Right ventricle myocardium superior (tissue), 1 donor: ENCODE data around the gene CMTM8. TPM values are rescaled to one million over a fixed set of nuclear protein-coding genes. Genes with fewer than 3 reads are reported as not detected.
"Not testable (repeated sequence)": the region's sequence is repeated elsewhere in the genome, so short reads cannot be mapped to it uniquely, and the experiment has no call there.

ENCODE experiments used
- ATAC-seq: fragments of 200-7000 bp; cut with Tn5 transposase; one replicate; pipeline ENCODE4 v1.9.1; 2020; ENCODE audit warnings: mild to moderate bottlenecking; ENCODE audit not compliant: poor library complexity
- DNase-seq: peaks from one replicate; pipeline ENCODE4 v3.0.0-alpha.2; 2020
- intact Hi-C: fragments of 100-400 bp; cut with DNase I; formaldehyde crosslinking; loops from one replicate; pipeline ENCODE4 v1.11.2; 2022
- long read RNA-seq: library from polyadenylated mRNA; unstranded; transcript quantifications from one replicate; pipeline ENCODE4 v2.0.0, GENCODE V29; 2021
- total RNA-seq: library from RNA; stranded (reverse); fragmentation: NEBNext Ultra II Directional; extraction: Animal tissue kit (Norgen Biotek cat#: 25700); gene quantifications from one replicate; pipeline ENCODE4 v1.2.1, GENCODE V29; 2021
- donor health status: DM: no; HTN: yes; CAD: no; lungs with severe emphysema.

The CMTM8 gene
- 4.4 TPM for total RNA-seq
- long read RNA-seq, transcript CMTM8-201 (4 exons, 1,174 nt): major isoform, 11 of 13 reads
- long read RNA-seq, partial matches to known transcripts: 0 of 13 reads
- long read RNA-seq, other reads (novel, unspliced or antisense): 1 of 13 reads

- ATAC-seq (peak; percentile 91), DNase-seq (peak; percentile 59)
- intact Hi-C loops: loop anchor here (5.0 kb wide), 1 partner anchor 36 kb away; no protein-coding TSS in a partner anchor
Measured at GRCh38 chr3:32238453-32239306, at the start of gene CMTM8. Gene CMTM8 (plus strand): TSS chr3:32238680. CDS start chr3:32238973, 293 bp downstream.

GRCh38 chr3:32189693-32190092, 48.8 kb upstream of the CMTM8 start:
- ATAC-seq: no peak
- DNase-seq: no peak
- intact Hi-C loops: no loop called here

- intact Hi-C loops, DNase-seq, ATAC-seq: not testable (repeated sequence)
Measured at GRCh38 chr3:32190556-32190955, 47.9 kb upstream of the CMTM8 start.

GRCh38 chr3:32193101-32193500, 45.4 kb upstream of the CMTM8 start:
- intact Hi-C loops: no loop called here
- DNase-seq (no peak), ATAC-seq (no peak)

GRCh38 chr3:32194653-32195052, 43.8 kb upstream of the CMTM8 start:
- ATAC-seq (no peak), DNase-seq (no peak)
- intact Hi-C loops: no loop called here

GRCh38 chr3:32195995-32196540, 42.4 kb upstream of the CMTM8 start:
- ATAC-seq (no peak), DNase-seq (no peak)
- intact Hi-C loops: no loop called here

GRCh38 chr3:32197991-32198390, 40.5 kb upstream of the CMTM8 start:
- intact Hi-C loops: no loop called here
- DNase-seq (no peak), ATAC-seq (no peak)

GRCh38 chr3:32198714-32199113, 39.8 kb upstream of the CMTM8 start:
- ATAC-seq (no peak), DNase-seq (no peak)
- intact Hi-C loops: no loop called here

- ATAC-seq (peak; percentile 88), DNase-seq (peak; percentile 82)
- intact Hi-C loops: loop anchor here (5.0 kb wide), 1 partner anchor 37 kb away; the partner anchor contains the start of gene CMTM8
Measured at GRCh38 chr3:32200490-32200889, 38.0 kb upstream of the CMTM8 start.

- peak; percentile 87 for ATAC-seq
- intact Hi-C loops: loop anchor here (5.0 kb wide), 1 partner anchor 36 kb away; the partner anchor contains the start of gene CMTM8
- peak; percentile 57 for DNase-seq
Measured at GRCh38 chr3:32200992-32201758, 37.3 kb upstream of the CMTM8 start.

- peak; percentile 18 for ATAC-seq
- DNase-seq: no peak
- intact Hi-C loops: loop anchor here (5.0 kb wide), 1 partner anchor 35 kb away; the partner anchor contains the start of gene CMTM8
Measured at GRCh38 chr3:32202496-32202895, 36.0 kb upstream of the CMTM8 start.

- no peak for DNase-seq
- intact Hi-C loops: loop anchor here (5.0 kb wide), 1 partner anchor 33 kb away; the partner anchor contains the start of gene CMTM8
- no peak for ATAC-seq
Measured at GRCh38 chr3:32203854-32204253, 34.6 kb upstream of the CMTM8 start.

GRCh38 chr3:32208447-32208846, 30.0 kb upstream of the CMTM8 start:
- ATAC-seq (no peak), DNase-seq (no peak)
- intact Hi-C loops: no loop called here

- DNase-seq: no peak
- intact Hi-C loops: no loop called here
- peak; percentile 48 for ATAC-seq
Measured at GRCh38 chr3:32215185-32215584, 23.3 kb upstream of the CMTM8 start.

- DNase-seq (no peak), ATAC-seq (no peak)
- intact Hi-C loops: no loop called here
Measured at GRCh38 chr3:32216172-32216783, 22.2 kb upstream of the CMTM8 start.

GRCh38 chr3:32217339-32217738, 21.1 kb upstream of the CMTM8 start:
- ATAC-seq: no peak
- DNase-seq: no peak
- intact Hi-C loops: no loop called here

- ATAC-seq (no peak), DNase-seq (no peak)
- intact Hi-C loops: no loop called here
Measured at GRCh38 chr3:32219537-32219936, 18.9 kb upstream of the CMTM8 start.

- intact Hi-C loops: no loop called here
- DNase-seq (no peak), ATAC-seq (no peak)
Measured at GRCh38 chr3:32220006-32220405, 18.5 kb upstream of the CMTM8 start.

GRCh38 chr3:32222950-32223349, 15.5 kb upstream of the CMTM8 start:
- no peak for DNase-seq
- intact Hi-C loops: no loop called here
- no peak for ATAC-seq
